T-helper 17 cell (primary cell): Measurements from ENCODE around the gene SERF2. TPM values are rescaled to one million over a fixed set of nuclear protein-coding genes. Genes with fewer than 3 reads are reported as not detected.
"Not testable (repeated sequence)": the region's sequence is repeated elsewhere in the genome, so short reads cannot be mapped to it uniquely, and the experiment has no call there.

ENCODE experiments used
- ATAC-seq: fragments of 150-1000 bp; cut with Tn5 transposase; 2 replicates; pipeline ENCODE4 v1.10.0; 2021; ENCODE audit warnings: mild to moderate bottlenecking, moderate library complexity
- DNase-seq, 3 donors: peaks; one replicate each; pipeline versions ENCODE4 v3.0.0 to v3.0.0-alpha.2; 2020 to 2021
- H3K9me3 ChIP-seq: one replicate; pipeline ENCODE4 v1.7.0; 2013; ENCODE audit warnings: low read length, mild to moderate bottlenecking; ENCODE audit not compliant: control insufficient read depth, poor library complexity, severe bottlenecking
- H3K27ac Mint-ChIP-seq: one replicate; pipeline ENCODE4 v1.8.0; 2022; ENCODE audit warnings: mild to moderate bottlenecking, moderate library complexity, mixed read lengths
- H3K27me3 Mint-ChIP-seq: one replicate; pipeline ENCODE4 v1.8.0; 2022; ENCODE audit warnings: mixed read lengths
- H3K36me3 Mint-ChIP-seq: one replicate; pipeline ENCODE4 v1.8.0; 2022; ENCODE audit warnings: low read depth, mixed read lengths
- H3K4me1 Mint-ChIP-seq: one replicate; pipeline ENCODE4 v1.8.0; 2022; ENCODE audit warnings: mild to moderate bottlenecking, mixed read lengths
- H3K4me3 Mint-ChIP-seq: one replicate; pipeline ENCODE4 v1.8.0; 2022; ENCODE audit warnings: mild to moderate bottlenecking, moderate library complexity, mixed read lengths
- total RNA-seq, 4 donors: library from RNA in 2 of 4; stranded (reverse) in 2 of 4; gene quantifications; one replicate each; pipeline ENCODE4 v1.2.3 and lab custom pipeline; 2022 to 2026

The SERF2 gene
- total RNA-seq, 2 donors from 2014 or later, result 424 to 465 TPM

DNA sequence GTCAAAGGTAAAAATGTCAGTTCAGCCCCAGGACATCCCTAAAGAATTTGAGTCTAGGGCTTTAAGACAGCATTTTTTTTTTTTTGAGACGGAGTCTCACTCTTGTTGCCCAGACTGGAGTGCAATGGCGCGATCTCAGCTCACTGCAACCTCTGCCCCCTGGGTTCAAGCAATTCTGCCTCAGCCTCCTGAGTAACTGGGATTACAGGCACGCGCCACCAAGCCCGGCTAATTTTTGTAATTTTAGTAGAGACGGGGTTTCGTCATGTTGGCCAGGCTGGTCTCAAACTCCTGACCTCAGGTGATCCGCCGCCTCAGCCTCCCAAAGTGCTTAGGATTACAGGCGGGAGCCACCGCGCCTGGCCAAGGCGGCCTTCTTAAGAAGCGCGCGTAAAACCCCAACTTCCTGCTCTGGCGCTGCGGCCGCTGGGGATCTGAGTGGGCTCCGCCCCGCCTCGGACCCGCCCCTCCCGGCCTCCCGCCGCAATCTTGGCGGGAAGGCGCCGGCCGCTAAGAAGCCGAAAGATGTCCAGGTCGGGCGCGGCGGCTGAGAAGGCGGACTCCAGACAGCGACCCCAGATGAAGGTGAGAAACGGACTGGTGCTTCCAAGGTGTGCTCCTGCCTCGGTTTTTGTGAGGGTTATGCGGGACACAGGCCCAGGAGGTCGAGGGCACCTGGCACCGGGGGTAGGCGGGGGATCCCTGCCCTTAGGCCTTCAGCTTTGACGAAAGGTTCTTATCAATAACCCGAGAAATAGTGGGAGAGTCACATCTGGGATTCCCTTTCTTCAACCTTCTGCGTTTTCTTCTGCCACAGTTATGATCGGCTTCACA is 34.6 kb downstream of the SERF2 start, which contains the start of gene WDR76:
Gene WDR76, plus strand, starts transcription at position 495 of the 834 bp plus-strand sequence. Its CDS starts 31 bp downstream, at position 526.
- peak within 1 kb of the TSS; percentile 94 for H3K27ac Mint-ChIP-seq
- no peaks in the 10 kb centered on the region for H3K27me3 Mint-ChIP-seq
- DNase-seq (peak; percentile 45 to 71 (median 68)), ATAC-seq (peak; percentile 68)
- H3K36me3 Mint-ChIP-seq, result no peaks in the 10 kb centered on the region
- H3K4me3 Mint-ChIP-seq, result peak within 1 kb of the TSS; percentile 91
- H3K4me1 Mint-ChIP-seq, result peaks cover 39% of the 10 kb centered on the region
- H3K9me3 ChIP-seq, result no peaks in the 10 kb centered on the region

- peak overlapping the region; percentile 94 for H3K27ac Mint-ChIP-seq
- no peaks in the 10 kb centered on the region for H3K36me3 Mint-ChIP-seq
- no peak for ATAC-seq
Observed at GRCh38 chr15:43828061-43828657, 36.0 kb downstream of the SERF2 start.

DNA sequence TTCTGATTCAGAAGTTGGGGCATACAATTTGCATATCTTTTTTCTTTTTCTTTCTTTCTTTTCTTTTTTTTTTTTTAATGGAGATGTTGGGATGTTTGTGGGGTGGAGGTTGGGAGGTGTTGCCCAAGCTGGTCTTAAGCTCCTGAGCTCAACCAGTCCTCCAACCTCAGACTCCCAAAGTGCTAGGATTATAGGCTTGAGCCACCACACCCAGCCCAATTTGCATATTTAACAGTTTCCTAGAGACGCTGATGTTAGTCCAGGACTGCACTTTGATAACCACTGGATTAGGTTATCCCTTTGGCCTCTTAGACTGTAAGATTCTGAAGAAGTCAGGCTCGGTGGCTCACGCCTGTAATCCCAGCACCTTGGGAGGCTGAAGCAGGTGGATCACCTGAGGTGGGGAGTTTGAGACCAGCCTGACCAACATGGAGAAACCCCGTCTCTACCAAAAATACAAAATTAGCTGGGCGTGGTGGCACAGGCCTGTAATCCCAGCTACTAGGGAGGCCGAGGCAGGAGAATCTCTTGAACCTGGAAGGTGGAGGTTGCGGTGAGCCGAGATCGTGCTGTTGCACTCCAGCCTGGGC is 37.9 kb downstream of the SERF2 start:
- peak overlapping the region; percentile 82 for H3K27ac Mint-ChIP-seq
- H3K9me3 ChIP-seq, H3K4me3 Mint-ChIP-seq, H3K36me3 Mint-ChIP-seq, DNase-seq, H3K27me3 Mint-ChIP-seq, ATAC-seq: not testable (repeated sequence)
- H3K4me1 Mint-ChIP-seq, result peaks cover 34% of the 10 kb centered on the region

More at GRCh38 chr15:43828061-43828657, 36.0 kb downstream of the SERF2 start:
- H3K9me3 ChIP-seq, result no peaks in the 10 kb centered on the region
- Mint-ChIP-seq H3K27me3 (no peaks in the 10 kb centered on the region), H3K4me3 (peak overlapping the region; percentile 91), H3K4me1 (peaks cover 43% of the 10 kb centered on the region)
- DNase-seq, result no peak

GRCh38 chr15:43830691-43831275 is 38.7 kb downstream of the SERF2 start:
- H3K27ac Mint-ChIP-seq, H3K36me3 Mint-ChIP-seq, H3K9me3 ChIP-seq, H3K4me3 Mint-ChIP-seq, DNase-seq, H3K27me3 Mint-ChIP-seq, ATAC-seq: not testable (repeated sequence)
- peaks cover 34% of the 10 kb centered on the region for H3K4me1 Mint-ChIP-seq

GRCh38 chr15:43831519-43832052 is 39.5 kb downstream of the SERF2 start:
- H3K27me3 Mint-ChIP-seq, H3K9me3 ChIP-seq, ATAC-seq, DNase-seq, H3K36me3 Mint-ChIP-seq: not testable (repeated sequence)
- peak overlapping the region; percentile 71 for H3K27ac Mint-ChIP-seq
- peaks cover 34% of the 10 kb centered on the region for H3K4me1 Mint-ChIP-seq
- peak overlapping the region; percentile 61 for H3K4me3 Mint-ChIP-seq

DNA sequence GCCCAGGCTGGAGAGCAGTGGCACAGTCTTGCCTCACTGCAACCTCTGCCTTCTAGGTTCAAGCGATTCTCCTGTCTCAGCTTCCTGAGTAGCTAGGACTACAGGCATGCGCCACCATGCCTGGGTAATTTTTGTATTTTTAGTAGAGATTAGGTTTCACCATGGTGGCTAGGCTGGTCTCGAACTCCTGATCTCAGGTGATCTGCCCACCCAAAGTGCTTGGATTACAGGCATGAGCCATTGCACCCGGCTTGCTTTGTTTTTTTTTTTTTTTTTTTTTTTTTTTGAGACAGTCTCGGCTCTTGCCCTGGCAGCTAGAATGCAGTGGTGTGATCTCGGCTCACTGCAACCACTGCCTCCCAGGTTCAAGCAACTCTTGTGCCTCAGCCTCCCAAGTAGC is 40.4 kb downstream of the SERF2 start:
- H3K9me3 ChIP-seq, H3K36me3 Mint-ChIP-seq, ATAC-seq, H3K27me3 Mint-ChIP-seq, DNase-seq: not testable (repeated sequence)
- Mint-ChIP-seq H3K27ac (peak overlapping the region; percentile 71), H3K4me3 (peak overlapping the region; percentile 61), H3K4me1 (peaks cover 30% of the 10 kb centered on the region)

- Mint-ChIP-seq H3K4me1 (no peaks in the 10 kb centered on the region), H3K36me3 (peaks cover 4% of the 10 kb centered on the region), H3K4me3 (no peak overlapping the region), H3K27me3 (no peaks in the 10 kb centered on the region), H3K27ac (peak overlapping the region; percentile 30)
- DNase-seq (no peak), ATAC-seq (no peak)
- no peaks in the 10 kb centered on the region for H3K9me3 ChIP-seq
Observed at GRCh38 chr15:43845421-43845820, 53.3 kb downstream of the SERF2 start.

Other genes starting within 250 kb of the SERF2 start
- 10 to 100 TPM; 25.6 to 35.5 TPM for gene PPIP5K1, start 202.1 kb upstream of the SERF2 start, total RNA-seq
- gene CKMT1B, start 198.3 kb upstream of the SERF2 start, total RNA-seq, result not detected
- gene STRC, start 173.5 kb upstream of the SERF2 start, total RNA-seq, result 1 to 10 TPM; 1.8 TPM
- gene CATSPER2, start 143.5 kb upstream of the SERF2 start, total RNA-seq, result 1 to 10 TPM; 5.4 to 7.8 TPM
- gene CKMT1A, start 98.5 kb upstream of the SERF2 start, total RNA-seq, result not detected
- gene PDIA3, start 45.9 kb upstream of the SERF2 start, total RNA-seq, result 100 to 1,000 TPM; 168 to 170 TPM
- gene ELL3, start 15.4 kb upstream of the SERF2 start, total RNA-seq, result under 1 TPM; 0.63 to 0.97 TPM
- gene SERINC4, start 7.9 kb downstream of the SERF2 start, total RNA-seq, result under 1 TPM in 1 of 2 donors, not detected in 1; 0.32 TPM
- gene HYPK, start 8.3 kb downstream of the SERF2 start, total RNA-seq, result 10 to 100 TPM; 15.7 to 22.8 TPM
- 10 to 100 TPM in 1 of 2 donors, 1 to 10 TPM in 1; 8.9 to 12.1 TPM for gene MFAP1, start 32.4 kb downstream of the SERF2 start, total RNA-seq
- gene WDR76, start 34.7 kb downstream of the SERF2 start, total RNA-seq, result 10 to 100 TPM; 10.5 to 11.9 TPM